Pons (tissue), 1 donor: Measurements from ENCODE around the gene CDH3.

ENCODE experiments used
- DNase-seq: peaks from one replicate; pipeline ENCODE4 v3.0.0-alpha.2; 2016; ENCODE audit warnings: low spot score

CDH3 gene

GRCh38 chr16:68651136-68651535, 6.0 kb downstream of the CDH3 start:
- no peak for DNase-seq

DNA sequence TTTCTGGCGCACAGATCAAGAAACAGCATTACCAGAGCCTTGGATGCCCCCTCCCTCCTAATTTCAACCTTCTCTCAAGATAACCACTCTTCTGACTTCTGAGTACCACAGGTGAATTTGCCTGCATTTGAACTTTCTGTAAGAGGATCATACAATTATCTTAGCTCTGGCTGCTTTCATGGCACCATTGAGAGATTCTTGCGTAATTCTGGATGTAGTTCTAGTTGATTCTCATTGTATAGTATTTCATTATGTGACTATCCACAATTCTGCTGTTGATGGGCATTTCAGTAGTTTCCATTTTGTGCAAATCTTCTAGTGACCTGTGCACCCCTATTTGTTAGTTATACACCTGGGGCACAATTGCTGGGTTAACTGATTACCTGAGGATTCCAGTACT, 7.5 kb downstream of the CDH3 start:
- DNase-seq: no peak

GRCh38 chr16:68655806-68656205, 10.7 kb downstream of the CDH3 start:
- DNase-seq: no peak

DNA sequence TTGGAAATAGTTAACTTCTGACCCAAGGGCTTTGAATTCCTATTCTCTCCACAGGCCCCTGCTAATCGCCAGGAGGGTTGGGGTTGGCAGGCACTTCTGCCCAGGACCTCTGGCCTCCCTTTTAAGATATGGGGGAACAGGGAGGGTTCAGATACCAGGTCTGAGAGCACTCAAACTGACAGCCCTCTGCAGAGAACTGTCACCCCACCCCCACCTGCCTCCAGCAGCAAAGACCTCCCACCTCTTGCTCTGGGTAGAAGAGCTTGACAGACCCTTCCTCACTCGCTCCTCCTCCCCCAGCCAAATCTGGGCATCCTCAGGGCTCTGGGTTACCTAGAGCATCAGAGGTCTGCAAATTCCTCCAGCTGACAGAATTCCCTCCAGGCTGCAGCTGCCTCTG, 11.6 kb downstream of the CDH3 start:
- no peak for DNase-seq

- no peak for DNase-seq
These were observed 13.3 kb downstream of the CDH3 start for GRCh38 chr16:68658341-68658973.

DNA sequence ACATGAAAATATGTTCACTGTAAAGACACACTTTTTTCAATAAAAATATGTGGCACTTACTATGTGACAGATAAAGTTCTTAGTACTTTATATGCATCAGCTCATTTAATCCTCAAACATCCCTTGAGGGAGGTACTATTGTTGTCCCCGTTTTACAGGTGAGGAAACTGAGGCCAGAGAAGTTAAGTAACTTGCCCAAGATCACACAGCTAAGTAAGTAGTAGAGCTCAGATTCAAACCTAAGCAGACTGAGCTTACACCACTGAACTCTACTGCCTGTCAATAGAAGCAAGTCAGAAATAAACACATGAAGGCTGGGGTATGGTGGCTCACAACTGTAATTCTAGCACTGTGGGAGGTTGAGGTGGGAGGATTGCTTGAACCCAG, 13.9 kb downstream of the CDH3 start:
- no peak for DNase-seq

- no peak for DNase-seq
These were observed 14.6 kb downstream of the CDH3 start for GRCh38 chr16:68659412-68660358.

DNA sequence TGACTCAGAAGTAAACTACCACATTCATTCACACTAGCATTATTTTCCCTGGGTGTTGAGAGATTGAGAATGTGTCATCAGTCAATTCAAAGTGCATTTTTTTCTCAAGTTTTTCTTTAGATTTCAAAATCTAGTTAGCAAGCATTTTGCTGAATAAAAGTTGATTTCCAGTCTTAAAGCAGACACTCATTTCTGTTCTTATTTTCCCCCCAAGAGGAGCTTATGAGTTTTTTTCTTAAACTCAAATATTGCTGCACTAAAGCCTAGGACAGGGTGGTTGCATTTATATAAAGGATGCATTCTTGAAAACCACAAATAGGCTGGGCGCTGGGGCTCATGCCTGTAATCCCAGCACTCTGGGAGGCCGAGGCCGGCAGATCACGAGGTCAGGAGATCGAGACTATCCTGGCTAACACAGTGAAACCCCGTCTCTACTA, 15.3 kb downstream of the CDH3 start:
- DNase-seq: no peak

DNA sequence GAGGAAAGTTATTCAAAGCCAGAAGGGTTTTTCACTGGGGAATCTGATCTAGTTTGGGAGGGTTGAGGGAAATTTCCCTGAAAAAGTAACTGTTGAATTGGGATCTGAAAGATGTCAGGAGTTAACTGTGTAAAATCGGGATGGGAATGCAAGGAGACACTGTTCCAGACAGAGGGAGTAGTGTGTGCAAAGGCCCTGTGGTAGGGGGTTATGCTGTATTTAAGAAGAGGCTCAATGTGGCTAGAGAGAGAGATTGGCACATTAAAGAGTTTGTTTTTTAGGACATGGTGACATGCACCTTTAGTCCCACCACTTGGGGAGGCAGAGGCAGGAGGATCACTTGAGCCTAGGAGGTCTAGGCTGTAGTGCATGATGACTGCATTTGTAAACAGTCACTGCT, 16.9 kb downstream of the CDH3 start:
- DNase-seq: no peak

DNA sequence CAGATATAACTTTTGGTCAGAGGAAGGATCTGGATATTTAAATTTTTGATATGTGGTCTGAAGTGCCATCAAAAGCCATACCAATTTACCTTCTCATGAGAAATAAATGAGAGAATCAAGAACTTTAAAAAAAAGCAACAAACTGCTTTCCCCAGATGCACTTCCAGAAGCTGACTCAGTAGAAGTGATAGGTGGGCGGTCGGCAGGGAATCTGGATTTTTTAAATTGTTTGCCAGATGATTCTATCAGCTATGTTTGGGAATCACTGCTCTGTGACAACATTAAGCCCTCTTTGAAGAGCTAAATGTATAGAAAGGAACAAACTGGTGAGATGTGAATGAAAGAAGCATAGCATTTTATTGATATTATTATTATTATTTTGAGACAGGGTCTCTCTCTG, 19.2 kb downstream of the CDH3 start:
- no peak for DNase-seq

DNA sequence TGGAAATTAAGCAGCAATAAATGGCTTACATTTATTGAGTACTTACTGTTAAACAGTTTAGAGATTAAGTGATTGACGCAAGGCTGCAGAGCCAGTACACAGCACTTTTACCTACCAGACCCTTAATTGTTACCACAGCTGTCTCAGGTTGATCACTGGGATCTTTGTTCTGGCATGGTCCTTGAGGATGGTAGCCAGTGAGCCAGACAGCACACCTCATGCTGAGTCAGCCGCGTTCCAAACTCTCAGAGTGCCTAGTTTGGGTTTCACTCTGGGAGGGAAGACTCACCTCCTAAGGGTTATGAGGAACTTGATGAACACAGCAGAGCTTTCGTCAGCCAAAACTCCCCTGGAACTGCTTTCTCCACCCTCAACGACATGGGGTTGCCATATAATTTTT, 20.4 kb downstream of the CDH3 start:
- DNase-seq: no peak

GRCh38 chr16:68668266-68668665, 23.2 kb downstream of the CDH3 start:
- DNase-seq: no peak

GRCh38 chr16:68676113-68676860, 31.2 kb downstream of the CDH3 start:
- DNase-seq: no peak

DNA sequence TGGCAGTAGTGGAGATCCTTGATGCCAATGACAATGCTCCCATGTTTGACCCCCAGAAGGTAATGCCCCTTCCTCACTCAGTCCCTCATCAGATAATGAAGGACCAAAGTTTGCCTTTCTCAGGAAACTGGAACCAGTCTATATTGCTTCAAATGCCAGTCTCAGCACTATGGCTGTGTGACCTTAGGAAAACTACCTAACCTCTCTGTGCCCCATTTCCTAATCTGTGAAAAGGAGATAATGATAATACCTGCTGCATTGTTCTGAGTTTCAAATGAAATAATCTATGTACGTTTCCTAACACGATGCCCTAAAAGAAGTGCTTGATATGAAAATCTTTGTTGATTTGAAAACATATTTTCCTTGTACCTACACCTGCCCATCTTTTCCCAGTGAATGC, 35.9 kb downstream of the CDH3 start:
- DNase-seq: no peak

DNA sequence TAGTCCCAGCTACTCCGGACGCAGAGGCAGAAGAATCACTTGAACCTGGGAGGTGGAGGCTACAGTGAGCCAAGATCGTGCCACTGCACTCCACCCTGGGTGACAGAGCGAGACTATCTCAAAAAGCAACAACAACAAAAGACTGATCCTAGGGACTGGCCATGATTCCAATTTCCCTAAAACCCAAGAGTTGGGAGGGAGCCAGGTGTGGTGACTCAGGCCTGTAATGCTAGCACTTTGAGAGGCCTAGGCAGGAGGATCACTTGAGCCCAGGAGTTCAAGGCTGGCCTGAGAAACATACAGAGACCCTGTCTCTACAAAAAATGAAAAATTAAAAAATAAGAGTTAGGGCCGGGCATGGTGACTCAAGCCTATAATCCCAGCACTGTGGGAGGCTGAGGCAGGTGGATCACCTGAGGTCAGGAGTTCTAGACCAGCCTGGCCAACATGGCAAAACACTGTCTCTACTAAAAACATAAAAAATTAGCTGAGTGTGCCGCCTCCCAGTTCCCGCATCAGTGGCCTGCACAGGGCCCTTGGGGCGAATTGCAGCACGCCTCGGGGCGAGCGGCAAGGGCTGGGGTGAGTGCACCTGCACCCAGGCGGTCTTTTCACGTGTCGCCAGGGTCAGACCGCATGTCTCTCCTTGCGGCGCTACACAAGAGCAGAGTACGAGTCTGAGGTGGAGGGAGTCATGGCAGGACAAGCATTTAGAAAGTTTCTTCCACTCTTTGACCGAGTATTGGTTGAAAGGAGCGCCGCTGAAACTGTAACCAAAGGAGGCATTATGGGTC, 40.8 kb downstream of the CDH3 start:
- no peak for DNase-seq

DNA sequence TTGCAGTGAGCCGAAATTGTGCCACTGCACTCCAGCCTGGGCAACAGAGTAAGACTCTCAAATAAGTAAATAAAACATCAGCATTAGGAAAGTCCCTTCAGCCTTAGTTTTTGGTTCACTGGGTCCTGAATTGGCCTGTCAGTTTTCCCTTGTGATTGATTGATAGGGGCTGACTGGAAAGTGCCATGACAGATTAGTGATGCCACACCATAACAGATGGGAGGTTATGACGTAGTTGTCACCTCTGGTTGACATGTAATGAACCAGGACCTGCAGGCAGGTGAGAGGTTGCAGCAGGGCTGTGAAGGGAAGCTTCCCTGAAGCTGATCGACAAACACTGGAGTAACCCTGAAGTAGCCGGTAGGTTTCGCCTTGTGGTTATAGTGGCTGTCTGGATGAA, 41.8 kb downstream of the CDH3 start:
- DNase-seq: no peak

DNA sequence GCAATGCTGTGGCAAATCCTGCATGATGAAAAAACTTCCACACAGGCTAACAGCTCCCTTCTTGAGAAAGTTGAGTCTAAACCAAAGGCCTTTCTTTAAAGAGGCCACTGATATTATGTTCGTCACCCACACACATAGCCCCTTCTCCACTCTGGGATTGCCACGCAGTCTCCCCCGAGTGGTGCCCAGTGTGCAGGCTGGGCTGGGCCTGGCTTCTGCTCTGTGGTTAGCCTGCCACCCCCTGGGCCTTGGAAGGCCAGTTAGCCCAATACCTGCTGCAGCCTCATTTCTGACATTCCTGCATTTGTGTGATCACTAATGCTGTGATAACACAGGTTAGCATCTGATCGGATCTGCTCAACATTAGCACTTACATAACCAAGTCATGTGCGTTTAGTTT, 44.8 kb downstream of the CDH3 start:
- no peak for DNase-seq

- DNase-seq: no peak
These were observed 50.5 kb downstream of the CDH3 start for GRCh38 chr16:68695575-68695974.

GRCh38 chr16:68696514-68696913, 51.4 kb downstream of the CDH3 start:
- DNase-seq: no peak

GRCh38 chr16:68698091-68698490, 53.0 kb downstream of the CDH3 start:
- no peak for DNase-seq

- DNase-seq: peak; percentile 13
These were observed 55.0 kb downstream of the CDH3 start for GRCh38 chr16:68700120-68700519.

DNA sequence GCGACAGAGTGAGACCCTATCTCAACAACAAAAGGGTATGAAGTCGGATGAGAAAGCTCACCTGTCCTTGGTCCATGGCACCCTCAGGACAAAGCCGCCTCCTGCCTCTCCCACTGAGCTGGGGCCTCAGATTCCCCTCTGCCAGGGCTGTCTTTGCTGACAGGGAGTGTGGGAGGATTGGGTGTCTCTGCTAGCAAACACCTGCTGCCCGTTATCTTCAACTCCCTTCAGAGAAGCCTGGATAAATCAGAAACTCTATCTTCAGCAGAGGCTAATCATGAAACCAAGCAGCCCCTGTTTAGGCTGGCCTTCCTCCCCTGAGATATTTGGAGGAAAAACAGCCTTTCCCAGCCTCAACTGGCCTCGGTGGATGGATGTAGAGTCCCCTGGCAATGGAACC, 55.7 kb downstream of the CDH3 start:
- DNase-seq: no peak
